Left cardiac atrium (tissue), 4 donors: Measurements from ENCODE around the gene INPP4B. TPM values are rescaled to one million over a fixed set of nuclear protein-coding genes. Genes with fewer than 3 reads are reported as not detected.
"Not testable (repeated sequence)": the region's sequence is repeated elsewhere in the genome, so short reads cannot be mapped to it uniquely, and the experiment has no call there.

Experiments used
- ATAC-seq, 2 donors: fragments of 200-7000 bp; cut with Tn5 transposase; one replicate each; pipeline ENCODE4 v1.9.1; 2020; ENCODE audit warnings: mild to moderate bottlenecking in 2 of 2, moderate library complexity in 2 of 2
- DNase-seq: peaks from one replicate; pipeline ENCODE4 v3.0.0-alpha.2; 2020
- intact Hi-C, 2 donors: fragments of 100-400 bp; cut with DNase I; formaldehyde crosslinking; loops; one replicate each; pipeline versions ENCODE4 v1.14.1 to v1.15.1; 2022 to 2023
- total RNA-seq, 2 donors: library from RNA; stranded (reverse); fragmentation: NEBNext Ultra II Directional; extraction: Animal tissue kit (Norgen Biotek cat#: 25700); gene quantifications; one replicate each; pipeline ENCODE4 v1.2.1, GENCODE V29; 2021
- donor health status: DM: no; HTN: yes; CAD: no.
- donor health status: DM: no; HTN: yes; CAD: no; lungs with severe emphysema.
- donor health status: DM: yes; HTN: yes; CAD: no.
- donor health status: Dilated cardiomyopathy.

INPP4B gene
- total RNA-seq, 2 donors from 2014 or later = 9.0 to 11.0 TPM

DNA sequence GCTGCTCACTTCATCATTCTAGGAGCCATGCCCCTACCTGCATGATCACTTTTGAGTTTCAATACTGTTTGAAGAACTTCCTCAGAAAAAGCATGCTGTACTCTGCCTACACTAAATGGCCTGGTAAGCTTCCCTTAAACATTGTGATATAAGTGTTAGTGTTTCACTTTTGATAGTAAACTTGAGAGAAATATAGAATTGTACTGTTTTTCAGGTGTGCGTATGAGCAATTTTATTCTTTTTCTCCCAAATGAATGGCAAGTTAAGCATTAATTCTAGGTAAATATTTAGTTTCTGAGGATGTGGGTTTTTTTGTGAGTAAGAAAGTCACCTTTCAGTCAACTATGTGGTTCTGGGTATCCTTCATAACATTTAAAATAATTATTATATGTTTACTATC is 725.2 kb downstream of the INPP4B start:
- ATAC-seq (no peak), DNase-seq (no peak)
- intact Hi-C loops = no loop called here

DNA sequence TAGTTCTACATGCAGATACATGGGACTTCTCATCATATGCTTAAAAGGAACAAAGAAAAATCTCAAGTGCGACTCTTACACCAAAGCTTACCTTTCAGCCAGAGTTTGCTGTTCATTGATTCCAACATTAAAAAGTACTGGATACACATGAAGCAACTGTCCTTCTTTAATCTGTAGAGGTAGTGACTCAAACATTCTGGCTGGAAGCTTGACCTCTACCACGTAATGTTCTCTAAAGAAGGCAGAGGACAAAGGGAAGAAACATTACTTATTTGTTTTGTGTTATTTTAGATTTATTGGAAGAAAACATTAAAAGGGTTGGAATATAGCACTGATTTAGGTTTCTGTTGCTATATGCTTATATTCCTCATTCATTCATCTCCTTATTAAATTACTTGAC is 733.6 kb downstream of the INPP4B start:
- no peak for DNase-seq
- intact Hi-C loops = no loop called here
- ATAC-seq = no peak

DNA sequence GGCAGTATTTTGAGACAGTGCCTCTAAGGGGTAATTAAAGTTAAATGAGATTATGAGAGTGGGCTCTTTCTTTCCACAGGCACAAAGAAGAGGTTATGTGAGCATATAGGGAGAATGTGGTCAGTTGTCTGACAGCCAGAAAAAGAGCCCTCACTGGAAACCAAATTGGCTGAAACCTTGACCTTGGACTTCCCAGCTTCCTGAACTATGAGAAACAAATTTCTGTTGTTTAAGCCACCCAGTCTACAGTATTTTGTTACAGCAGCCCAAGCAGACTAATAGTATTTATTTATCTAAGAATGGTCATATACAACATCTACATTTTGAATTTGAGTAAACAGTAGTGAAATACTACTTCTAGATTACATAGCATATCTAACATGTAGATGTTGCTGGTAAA is 736.0 kb downstream of the INPP4B start:
- intact Hi-C loops = no loop called here
- no peak for ATAC-seq
- no peak for DNase-seq

DNA sequence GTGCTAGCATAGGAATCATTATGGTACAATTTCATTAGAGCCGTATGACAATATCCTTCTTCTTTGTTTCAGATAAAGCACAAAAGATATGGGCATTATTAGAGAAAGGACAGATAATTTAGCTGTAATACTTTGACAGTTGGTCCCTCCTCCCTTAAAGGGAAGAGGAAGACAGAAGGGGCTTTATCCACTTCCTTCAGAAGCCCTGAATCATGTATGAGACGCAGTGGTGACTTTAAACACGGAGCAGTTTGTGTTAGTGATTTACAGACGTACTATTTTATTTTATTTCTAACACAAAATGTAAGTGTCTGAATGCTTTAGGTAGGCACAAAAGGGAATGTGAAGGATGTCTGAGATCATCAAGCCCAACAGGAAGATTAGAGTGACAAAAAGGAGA is 742.1 kb downstream of the INPP4B start:
- DNase-seq = no peak
- intact Hi-C loops = no loop called here
- no peak for ATAC-seq

DNA sequence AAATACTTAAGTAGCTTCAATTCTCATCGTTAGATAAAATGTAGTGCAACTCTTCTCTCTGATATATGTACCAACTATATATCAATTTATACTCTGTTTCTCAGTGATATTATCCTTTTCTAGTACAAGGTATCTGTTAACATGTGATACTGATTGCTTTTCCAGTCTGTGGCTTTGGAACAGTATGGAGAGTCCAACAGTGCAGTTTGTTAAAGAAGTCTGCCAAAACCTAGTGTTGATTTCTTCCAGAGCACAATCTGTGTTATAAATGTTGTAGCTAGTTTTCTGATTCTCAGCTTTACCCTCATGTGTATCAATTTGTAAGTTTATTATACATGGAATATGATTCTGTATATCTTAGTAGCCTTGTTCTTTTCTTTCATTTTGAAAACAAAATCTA is 744.7 kb downstream of the INPP4B start:
- intact Hi-C loops = no loop called here
- ATAC-seq (no peak), DNase-seq (no peak)

DNA sequence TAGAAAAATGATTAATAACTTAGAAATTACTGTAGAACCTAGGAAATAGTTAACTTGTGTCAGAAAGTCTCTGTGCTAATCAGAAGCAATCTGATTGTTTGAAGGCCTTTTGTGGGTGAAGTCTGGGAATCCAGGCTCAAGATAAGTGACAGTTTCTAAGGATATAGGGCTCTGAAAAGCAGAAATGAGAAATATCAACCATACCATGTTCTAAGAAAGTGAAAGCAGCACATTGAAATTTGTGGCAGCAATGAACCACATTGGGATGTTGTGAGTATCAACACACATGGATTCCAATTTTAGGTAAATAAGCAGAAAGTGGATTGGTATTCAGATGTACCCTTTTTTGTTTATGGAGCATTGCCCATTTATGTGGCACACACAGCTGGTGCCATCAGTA is 745.2 kb downstream of the INPP4B start:
- DNase-seq (no peak), ATAC-seq (no peak)
- intact Hi-C loops = no loop called here

DNA sequence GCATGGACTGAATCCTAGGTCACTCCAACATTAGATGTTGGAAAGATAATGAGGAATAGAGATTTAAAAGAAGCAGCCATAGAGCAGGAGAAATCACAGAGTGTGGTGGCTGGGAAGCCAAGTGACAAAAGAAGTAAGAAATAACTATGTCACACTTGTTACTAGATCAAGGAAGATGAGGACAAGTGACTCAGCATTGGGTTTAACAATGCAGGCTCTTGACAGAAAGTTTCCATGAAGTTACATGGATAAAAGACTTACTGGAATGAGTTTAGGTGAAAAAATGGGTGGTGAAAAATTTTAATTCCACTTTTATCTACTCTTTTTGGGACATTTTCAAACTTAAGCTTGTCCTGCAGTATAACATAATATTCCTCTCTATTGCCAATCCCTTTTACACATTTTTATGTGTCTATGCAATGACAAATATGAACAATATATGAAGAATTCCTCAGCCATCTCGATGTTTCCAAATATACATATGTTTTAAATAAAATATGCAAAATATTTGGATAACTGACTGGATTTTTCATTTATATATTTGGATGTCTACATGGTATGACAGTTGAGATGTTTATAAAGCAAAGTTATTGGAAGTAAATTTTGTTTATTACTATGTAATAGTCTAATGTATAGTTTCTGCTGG is 747.1 kb downstream of the INPP4B start:
- DNase-seq = no peak
- intact Hi-C loops = no loop called here
- no peak for ATAC-seq

DNA sequence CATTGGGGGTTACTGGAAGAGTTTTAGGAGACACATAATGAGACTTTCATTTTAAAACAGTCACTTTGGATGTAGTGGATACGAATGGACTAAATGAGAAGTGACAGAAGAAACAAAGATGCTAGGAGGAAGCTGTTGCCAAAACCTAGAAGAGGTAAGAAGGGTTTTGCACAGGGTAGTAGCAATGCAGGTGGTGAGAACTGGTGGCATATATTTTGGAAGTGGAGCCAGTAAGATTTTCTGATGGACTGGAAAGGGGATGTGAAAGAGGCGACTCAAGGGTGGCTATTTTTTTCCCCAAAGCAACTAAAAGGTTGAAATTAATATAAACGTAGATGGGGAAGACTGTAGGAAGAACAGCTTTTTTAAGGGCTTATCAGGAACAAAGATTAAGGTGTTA is 747.7 kb downstream of the INPP4B start:
- intact Hi-C loops = no loop called here
- ATAC-seq = no peak
- DNase-seq = no peak

DNA sequence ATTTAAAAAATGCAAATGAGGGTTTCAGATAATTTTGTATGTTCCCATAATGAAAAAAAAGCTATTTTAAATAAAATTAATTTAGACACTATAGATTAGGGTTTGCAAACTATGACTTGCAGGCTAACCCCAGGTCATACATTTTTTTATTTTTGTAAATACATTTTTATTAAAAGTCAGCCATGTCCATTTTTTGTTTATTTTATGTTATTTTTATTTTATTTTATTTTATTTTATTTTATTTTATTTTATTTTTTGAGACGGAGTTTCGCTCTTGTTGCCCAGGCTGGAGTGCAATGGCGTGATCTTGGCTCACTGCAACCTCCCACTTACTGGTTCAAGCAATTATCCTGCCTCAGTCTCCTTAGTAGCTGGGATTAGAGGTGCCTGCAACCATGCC is 749.1 kb downstream of the INPP4B start:
- intact Hi-C loops = no loop called here
- no peak for DNase-seq
- no peak for ATAC-seq

DNA sequence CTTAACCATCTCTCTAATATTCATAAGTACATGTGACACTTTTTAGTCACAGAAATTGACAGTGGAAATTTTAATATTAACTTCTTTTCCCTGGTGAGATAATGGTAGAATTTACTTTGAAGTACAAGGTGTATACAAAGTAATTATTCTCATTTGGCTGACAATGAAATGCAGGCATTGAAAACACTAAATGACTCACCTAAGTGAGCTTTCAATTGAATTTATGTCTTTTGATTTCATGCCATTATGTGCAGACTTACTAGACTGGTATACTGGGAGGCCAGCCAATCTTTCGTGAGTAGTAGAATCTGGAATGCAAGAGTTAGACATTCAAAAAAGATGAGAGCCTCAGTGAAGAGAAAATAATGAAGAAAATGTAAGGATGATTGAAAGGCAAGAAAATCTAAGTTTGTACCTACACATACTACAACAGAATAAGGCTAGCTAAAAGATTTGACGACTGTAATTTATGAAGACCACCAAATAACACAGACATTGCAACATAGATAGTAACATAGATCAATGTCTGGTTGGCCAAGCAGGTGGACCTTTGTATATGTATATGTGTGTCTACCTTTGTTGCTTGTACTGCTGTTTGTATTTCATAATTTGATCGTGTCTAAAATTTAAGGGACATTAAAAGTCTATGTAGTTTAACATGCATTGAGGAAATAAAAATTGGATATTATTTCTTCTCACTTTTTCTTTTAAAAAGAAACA is 750.1 kb downstream of the INPP4B start:
- DNase-seq (no peak), ATAC-seq (peak in 1 of 2 donors; percentile 70)
- intact Hi-C loops = no loop called here

DNA sequence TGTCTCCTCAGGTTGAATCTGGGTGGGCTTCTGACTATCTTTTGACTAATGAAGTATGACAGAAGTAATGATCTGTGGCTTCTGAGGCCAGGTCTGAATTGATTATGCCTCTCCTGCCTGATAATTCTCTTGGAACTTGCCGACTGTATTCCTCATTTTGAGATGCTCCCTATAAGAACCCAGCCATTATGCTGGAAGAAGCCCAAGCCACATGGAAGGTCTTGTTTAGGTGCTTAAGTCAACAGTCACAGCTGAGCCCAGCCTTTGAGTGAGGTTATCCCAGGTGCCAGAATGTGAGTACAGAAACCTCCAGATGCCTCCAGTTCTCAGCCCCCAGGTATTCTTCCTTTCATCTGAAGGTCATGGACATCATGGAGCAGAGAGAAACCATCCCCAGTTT is 753.2 kb downstream of the INPP4B start:
- ATAC-seq (no peak), DNase-seq (no peak)
- intact Hi-C loops = no loop called here

DNA sequence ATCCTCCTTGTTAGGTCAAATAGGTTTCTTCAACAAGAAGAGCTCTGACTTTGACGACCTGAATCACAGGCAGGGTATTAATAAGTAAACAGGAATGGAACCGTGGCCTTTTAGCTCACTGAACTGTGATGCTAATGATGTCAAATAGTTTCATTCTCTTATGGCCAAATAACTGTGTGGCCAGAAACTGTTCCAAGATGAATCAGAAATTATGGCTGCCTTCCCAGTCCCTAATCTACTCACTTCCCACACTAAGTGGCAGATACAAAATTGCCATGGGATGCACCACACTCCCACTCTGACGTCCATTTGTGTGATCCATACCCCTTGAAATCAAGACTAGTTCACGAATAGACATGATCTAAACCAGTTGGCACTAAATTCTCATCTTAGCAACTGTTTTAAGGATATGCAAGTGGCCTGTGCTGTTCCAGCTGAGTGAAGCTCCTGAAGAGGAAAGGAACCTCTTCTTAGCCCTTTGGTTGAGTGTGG is 754.4 kb downstream of the INPP4B start:
- intact Hi-C loops = no loop called here
- ATAC-seq = peak; percentile 76 to 90
- DNase-seq = peak; percentile 27

DNA sequence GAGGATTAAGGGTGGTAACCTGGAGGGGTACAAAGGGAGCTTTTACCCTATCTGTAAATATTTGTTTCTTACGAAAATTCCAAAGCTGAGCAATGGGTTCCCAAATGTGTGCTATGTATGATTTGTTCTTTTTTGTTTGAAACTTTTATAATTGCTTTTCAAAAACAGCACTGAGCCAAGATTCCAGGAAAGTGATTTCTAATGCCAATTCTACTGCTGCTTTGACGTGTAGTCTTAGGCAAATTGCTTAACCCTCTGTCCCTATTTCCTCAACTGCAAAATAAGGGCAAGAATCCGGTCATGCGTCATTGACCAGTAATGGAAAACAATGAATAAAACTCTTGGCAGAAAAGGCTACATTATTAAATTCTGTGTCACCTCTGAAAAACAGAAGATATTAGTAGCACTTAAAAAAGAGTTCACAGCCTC is 755.0 kb downstream of the INPP4B start:
- intact Hi-C loops = no loop called here
- no peak for DNase-seq
- ATAC-seq = peak; percentile 68 to 76

DNA sequence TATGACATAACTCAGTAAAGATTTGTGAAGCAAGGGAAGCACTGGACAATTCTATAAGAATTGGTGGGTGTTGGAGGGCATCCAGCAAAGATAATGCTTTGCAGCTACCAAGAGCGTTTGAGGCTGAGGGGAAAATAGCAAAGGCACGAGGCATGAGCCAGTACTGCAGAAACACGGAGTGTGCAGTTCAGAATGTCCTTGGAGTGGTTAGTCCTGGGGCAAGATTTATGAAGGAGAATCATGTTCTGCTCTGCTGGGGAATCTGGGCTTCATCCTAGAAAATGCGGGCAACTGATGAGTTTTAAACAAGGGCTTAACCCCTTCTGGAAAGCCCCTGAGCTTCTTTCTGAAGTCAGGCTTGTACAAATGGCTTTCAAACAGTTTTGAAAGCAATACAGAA is 757.2 kb downstream of the INPP4B start:
- DNase-seq (no peak), ATAC-seq (no peak)
- intact Hi-C loops = no loop called here

DNA sequence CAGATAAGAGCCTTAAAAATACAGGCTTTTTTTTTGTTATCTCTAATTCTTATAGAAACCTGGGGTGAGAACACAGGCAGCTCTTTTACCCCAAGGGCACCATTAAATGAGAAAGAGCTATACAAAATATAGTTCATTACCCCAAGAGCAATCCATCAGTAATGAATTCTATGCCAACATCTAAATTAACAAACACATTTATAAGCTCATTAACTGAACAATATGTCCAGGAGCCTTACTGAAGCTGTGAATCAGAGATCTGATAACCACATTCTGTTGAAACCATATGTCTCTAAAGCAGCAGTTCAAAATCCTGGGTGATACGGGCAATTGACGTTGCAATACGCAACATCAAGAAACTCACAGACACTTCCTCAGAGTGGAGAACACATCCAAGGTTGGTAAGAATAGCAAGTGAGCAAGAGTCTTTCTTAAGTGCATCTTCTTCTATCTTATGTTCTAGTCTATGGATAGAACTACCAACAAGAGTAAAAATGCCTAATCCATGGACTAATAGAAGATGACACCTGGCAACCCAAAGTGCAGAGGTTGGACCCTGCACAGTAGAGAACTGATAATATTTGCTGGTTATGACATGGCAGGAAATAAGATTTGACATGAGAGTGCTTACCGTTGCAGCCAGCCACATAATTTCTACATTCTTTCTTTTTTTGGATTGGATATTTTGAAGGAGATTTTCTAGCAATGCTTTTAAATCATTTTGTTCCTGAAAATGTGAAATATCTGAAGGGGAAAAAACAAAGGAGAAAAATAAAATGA is 760.4 kb downstream of the INPP4B start:
- intact Hi-C loops = no loop called here
- no peak for DNase-seq
- ATAC-seq = no peak

DNA sequence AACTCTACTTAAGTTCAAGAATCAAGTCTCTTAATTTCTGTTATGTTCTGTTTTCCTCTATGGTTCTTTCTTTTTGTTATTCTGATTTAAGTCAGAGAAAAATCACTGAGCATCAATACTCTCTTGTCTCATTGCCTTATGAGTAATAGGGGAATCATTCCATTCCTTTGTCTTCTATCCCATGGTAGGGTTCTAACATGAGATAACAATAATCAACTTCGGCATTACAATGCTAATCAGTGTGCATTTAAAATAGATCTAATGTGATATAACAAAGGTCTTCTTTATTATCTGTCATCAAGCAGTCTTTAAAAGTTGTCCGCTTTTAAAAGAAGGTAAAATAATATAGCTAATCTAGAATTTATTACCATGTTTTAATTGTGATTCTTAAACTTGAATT is 762.8 kb downstream of the INPP4B start:
- ATAC-seq = no peak
- DNase-seq = no peak
- intact Hi-C loops = no loop called here

DNA sequence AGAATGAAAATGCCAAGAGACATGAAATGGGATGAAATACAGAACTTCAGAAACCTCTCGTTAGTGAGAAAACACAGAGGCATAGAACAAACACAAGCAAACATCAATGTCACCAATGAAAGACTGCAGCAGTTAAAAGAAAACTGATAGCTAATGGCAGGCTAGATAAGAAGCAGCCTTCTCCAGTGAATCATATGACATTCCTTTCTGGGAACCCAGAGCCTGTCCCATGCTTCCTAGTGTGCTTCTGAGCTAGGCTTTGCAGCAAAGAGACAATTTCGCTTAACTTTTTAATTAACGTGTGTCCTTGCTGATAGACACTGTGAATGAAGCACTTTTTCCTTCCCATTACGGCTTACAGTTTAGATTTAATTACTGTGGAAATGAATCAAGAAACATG is 765.1 kb downstream of the INPP4B start:
- ATAC-seq (peak in 1 of 2 donors; percentile 73), DNase-seq (no peak)
- intact Hi-C loops = no loop called here

DNA sequence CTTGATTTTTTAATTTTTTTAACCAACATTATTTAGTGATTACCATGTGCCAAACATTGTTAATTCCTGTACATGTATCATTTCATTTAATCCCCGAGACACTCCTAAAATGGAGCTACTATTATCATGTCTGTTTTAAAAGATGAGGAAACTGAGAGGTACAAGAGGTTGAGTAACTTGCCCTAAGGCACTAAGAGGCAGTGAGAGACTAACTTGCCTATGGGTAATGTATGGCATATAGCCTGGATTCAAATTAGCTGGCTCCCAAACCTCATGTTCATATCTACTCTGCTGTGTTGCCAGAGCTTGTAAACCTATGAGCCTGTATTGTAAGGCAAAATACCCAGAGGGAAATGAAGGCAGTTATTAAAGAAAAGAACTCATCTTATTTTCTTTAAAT is 766.1 kb downstream of the INPP4B start:
- intact Hi-C loops = no loop called here
- ATAC-seq (no peak), DNase-seq (no peak)

DNA sequence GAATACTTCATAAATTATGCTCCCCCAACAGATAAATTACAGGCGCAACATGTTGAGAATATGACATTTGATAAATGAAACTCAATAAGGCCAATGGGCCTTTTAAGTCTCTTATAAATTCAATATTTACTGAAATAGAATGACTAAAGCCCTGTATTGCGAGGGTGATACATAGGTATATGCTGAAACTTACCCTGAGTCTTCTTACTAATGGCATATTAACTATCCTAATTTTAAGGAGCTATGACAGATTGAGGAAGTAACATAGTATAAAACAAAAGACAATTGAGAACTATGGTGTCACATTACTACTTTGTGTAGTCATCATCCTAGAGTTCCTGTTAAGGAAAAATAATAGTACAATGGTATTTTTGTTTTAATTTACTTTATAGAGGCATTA is 769.1 kb downstream of the INPP4B start:
- intact Hi-C loops = no loop called here
- ATAC-seq = no peak

DNA sequence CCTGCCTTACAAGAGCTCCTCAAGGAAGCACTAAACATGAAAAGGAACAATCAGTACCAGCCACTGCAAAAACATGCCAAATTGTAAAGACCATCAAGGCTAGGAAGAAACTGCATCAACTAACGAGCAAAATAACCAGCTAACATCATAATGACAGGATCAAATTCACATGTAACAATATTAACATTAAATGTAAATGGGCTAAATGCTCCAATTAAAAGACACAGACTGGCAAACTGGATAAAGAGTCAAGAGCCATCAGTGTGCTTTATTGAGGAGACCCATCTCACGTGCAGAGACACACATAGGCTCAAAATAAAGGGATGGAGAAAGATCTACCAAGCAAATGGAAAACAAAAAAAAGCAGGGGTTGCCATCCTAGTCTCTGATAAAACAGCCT is 777.8 kb downstream of the INPP4B start:
- DNase-seq, intact Hi-C loops, ATAC-seq: not testable (repeated sequence)

More for the DNA sequence above, 769.1 kb downstream of the INPP4B start:
- DNase-seq = no peak
